Fibroblast of skin of left biceps (primary cell): Measurements from ENCODE around the gene LRR1.
"Not testable (repeated sequence)": the region's sequence is repeated elsewhere in the genome, so short reads cannot be mapped to it uniquely, and the experiment has no call there.

Experiments used
- DNase-seq, 2 experiments: peaks; one replicate each; pipeline ENCODE4 v3.0.0-alpha.2; 2013; ENCODE audit warnings: low read depth in 2 of 2

Gene LRR1, protein sequence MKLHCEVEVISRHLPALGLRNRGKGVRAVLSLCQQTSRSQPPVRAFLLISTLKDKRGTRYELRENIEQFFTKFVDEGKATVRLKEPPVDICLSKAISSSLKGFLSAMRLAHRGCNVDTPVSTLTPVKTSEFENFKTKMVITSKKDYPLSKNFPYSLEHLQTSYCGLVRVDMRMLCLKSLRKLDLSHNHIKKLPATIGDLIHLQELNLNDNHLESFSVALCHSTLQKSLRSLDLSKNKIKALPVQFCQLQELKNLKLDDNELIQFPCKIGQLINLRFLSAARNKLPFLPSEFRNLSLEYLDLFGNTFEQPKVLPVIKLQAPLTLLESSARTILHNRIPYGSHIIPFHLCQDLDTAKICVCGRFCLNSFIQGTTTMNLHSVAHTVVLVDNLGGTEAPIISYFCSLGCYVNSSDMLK

DNA sequence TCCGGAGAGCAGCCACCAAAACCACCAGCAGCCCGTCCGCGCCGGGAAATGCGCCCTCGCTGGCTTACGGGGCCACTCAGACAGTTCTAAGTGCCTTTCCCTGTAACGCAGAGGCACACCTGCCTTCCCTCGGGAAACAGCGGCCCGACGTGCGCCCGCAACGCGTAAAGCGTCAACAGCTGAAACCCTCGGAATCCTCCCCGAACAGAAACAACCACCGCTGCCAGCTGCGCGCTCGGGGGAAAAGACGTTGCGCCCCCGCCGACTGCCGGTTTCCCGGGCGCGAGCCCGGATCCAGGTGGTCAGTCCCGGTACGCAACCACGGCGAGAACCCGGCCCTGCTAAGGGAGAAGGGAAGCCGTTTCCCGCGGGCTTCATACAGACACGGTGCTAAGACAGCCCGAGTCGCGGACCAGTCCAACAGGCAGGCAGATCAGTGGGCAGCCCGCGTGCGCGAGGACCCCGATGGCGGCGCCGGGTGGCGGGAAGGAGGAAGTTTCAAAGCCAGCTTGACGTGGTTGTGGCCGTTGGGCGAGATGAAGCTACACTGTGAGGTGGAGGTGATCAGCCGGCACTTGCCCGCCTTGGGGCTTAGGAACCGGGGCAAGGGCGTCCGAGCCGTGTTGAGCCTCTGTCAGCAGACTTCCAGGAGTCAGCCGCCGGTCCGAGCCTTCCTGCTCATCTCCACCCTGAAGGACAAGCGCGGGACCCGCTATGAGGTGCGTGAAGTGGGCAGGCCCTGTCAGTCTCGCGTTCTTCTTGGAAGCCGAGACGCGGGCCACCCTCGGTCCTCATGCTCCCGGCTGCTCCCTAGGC lies at the start of gene LRR1:
LRR1 (plus strand) TSS at position 456 of the 816 bp plus-strand sequence; CDS start at position 537, 81 bp downstream.
- peak; percentile 44 to 47 for DNase-seq

DNA sequence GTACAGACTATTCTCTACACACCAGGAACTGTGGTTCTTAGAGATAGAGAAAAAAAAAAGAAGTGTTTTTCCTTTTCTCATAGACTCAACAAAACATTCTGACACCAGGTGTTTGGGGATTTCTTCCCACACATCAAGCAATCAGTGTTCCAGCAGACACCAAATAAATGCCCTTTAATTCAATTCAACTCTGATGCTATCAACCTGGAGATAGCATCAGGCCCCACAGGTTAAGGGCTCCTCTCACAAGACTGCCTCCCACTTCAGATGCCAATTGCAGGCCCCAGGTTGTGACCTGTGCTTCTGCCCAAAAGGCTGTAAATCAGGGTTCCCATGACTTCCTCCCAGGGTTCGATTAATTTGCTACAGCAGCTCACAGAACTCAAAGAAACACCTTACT lies 49.3 kb upstream of the LRR1 start:
- no peak for DNase-seq

DNA sequence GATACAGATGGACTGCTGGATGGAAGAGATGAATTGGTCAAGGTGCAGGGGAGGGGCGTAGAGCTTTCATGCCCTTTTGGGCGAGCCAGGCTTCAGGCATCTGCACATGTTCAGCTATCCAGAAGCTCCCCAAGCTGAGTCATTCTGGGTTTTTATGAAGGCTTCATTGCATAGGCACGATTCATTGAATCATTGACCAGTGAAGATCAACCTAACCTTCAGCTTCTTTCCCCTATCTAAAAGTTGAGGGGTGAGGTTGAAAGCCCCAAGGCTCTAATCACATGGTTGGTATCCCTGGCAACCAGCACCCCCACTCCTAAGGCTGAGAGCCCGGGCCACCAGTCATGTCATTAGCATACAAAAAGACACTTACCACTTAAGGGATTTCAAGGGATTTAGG lies 48.9 kb upstream of the LRR1 start:
- DNase-seq = no peak

DNA sequence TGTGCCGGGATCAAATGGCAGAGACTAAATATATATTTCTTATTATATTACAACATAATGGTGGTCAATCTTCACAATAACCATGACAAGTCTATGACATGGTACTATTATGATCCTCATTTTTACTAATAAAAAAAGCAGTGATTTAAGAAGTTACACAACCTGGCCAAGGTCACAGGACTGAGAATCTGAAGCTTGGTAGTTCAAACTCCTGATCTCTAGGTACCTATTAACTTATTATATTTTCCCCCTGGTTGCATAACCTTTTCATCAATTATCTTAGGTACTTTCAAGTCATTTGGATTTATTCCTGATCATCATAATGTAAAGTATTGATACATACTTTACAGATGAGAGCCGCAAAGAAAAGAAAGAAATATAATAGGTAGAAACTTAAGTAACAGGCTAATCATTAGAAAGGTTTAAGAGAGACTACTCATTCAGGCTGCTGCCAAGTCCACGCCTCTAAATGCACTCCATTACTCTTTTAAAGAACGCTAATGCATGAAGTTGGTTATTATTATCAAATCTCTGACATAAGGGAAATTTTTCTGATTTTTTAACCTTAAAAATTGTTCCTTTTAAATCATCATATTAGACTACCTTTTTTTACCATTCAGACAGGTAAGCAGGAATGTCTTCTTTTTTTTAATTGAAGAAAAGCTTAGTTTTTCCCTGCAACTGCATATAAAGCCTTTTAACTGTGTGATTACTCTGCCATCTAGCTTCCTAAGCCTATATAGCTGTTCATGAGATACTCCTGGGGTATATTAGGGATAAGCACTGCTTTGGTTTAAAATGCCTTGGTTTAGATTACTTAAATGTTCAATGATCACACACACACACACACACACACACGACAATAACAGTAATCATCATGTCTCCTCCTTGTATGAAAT lies 48.2 kb upstream of the LRR1 start:
- DNase-seq = no peak

DNA sequence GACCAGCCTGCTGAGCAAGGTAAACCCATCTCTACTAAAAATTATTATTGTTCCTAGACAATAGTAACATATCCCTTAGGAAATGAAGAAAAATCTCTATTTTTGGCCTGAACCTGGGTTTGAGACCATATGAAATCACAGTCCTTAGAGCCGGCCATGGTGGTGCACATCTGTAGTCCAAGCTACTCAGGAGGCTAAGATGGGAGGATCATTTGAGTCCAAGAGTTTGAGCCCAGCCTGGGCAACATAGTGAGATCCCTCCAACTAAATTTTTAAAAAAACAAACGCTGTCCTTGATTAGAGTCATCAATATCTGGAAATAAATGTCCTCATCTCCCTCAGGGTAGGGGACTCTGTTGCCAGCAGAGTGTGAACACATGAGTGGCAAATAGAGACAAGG lies 47.2 kb upstream of the LRR1 start:
- DNase-seq = no peak

DNA sequence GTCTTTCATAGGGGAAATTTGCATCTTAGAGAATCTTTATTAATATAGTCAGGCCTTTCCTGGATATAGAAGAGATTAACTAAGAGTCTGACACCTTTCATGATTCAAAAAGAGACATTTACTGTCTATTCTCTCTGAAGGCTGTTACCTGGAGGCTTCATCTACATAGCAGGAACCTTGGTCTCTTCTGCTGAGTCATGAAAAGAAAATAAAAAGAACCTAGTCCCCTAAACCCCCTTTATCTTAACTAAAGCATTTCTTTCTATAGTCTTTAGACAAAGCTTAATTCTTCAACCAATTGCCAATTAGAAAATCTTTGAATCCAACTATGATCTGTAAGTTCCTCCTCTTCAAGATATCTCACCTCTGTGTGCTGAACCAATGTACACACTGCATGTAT lies 45.6 kb upstream of the LRR1 start:
- no peak for DNase-seq

DNA sequence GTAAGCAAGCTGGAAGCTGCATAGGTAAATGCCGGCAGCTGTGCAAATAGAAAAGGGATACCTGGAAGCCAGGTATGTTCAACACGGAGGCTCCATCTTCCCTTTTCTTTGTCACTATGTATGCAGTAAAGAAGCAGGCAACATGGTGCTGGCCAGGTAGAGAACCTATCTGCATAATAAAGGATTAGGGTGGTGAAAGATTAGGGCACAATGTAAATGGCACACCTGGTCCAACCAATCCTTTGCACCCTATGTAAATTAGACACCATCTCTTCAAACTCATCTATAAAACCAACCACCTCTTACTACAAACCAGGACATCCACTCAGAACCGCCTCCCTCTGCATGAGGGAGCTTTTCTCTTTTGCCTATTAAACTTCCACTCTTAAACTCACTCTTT lies 44.8 kb upstream of the LRR1 start:
- DNase-seq = no peak

DNA sequence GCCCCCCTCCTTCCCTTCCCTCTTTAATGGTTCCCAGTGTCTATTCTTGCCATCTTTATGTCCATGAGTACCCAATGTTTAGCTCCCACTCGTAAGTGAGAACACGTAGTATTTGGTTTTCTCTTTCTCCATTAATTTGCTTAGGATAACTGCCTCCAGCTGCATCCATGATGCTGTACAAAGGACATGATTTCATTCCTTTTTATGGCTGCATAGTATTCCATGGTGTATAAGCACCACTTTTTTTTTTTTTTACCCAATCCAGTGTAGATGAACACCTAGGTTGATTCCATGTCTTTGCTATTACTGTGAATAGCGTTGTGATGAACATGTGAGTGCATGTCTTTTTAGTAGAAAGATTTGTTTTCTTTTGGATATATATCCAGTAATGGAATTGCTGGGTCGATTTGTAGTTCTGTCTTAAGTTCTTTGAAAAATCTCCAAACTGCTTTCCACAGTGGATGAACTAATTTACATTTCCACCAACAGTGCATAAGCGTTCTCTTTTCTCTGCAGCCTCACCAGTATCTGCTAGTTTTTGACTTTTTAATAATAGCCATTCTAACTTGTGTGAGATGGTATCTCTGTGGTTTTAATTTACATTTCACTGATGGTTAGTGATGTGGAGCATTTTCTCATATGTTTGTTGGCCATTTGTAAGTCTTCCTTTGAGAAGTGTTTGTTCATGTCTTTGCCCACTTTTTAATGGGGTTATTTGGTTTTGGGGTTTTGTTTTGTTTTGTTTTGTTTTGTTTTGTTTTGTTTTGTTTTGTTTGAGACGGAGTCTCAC lies 38.6 kb upstream of the LRR1 start:
- no peak for DNase-seq

DNA sequence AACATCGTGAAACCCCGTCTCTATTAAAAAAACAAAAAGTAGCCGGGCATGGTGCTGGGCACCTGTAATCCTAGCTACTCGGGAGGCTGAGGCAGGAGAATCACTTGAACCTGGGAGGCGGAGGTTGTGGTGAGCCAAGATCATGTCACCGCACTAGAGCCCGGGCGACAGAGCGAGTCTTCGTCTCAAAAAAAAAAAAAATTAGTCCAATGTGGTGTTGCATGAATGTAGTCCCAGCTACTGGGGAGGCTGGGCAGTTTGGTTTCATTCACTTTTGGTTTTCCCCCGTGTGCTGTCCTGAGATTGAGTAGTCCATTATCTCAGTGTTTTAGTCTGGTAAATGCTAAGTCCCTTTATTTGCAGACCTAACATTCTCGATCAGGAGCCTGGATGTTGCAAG lies 32.0 kb upstream of the LRR1 start:
- no peak for DNase-seq

DNA sequence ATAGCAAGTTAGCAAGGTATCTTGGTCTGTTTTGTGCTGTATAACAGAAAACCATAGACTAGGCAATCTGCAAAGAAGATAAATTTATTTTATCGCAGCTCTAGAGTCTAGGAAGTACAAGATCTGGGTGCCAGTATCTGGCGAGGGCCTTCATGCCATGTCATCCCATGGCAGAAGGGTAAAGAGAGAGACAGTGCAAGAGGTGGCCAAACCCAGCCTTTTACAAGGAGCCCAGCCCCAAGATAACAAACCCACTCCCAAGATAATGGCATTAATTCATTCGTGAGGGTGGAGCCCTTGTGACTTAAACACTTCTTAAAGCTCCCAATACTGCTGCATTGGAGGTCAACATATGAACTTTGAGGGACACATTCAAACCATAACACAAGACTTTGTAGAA lies 29.5 kb upstream of the LRR1 start:
- no peak for DNase-seq

DNA sequence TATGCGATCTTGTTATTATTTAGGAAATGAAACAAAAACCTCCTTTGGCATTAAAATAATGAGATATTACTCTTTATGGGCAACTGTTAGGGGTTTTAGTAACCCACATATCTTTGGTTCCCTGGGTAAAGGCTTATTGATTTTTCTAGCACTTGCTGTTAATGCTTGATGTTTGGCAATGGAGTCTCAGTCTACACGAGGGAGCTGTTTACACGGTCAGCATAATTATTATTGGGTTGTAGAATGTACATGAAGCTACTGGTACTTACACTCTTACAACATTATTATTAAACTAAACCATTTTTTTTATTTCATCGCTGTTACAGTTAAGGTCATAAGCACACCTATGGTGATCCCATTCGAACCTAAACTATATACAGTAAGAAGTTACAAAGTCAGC lies 24.7 kb upstream of the LRR1 start:
- DNase-seq = no peak

DNA sequence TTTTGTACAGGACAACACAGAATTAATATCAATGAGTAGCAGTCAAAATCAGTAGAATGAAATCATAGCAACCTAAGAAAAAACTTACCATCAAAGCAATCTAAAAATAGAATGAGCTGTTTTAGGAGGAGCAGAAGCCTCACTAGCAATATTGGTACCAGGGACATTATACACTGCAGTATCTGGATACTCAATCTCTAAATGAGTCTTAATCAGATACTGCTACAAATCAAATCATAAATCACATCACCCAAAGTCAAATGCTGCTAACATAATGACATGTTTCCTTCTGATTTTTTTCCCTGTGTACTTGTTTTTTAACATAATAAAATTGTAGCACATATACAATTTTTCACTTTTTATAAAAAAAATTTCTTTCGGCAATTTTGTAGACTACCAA lies 20.6 kb upstream of the LRR1 start:
- DNase-seq = no peak

DNA sequence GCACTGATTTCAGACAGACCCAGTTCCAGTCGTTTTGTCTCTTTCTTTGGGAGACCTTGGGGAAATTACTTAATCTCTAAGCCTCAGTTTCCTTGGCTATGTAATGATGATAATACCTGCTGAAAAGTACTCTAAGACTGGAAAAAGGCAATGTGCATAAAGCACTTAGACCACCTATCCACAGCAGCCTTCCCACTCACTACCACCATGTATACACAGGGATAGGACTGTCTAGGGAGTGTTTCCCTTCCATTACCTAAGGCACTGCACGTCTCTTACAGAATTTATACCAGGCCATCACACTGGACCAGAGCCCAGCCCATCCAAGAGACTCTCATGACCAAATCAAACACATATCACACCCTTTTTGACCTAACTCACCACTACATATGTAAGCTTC lies 18.9 kb upstream of the LRR1 start:
- no peak for DNase-seq

DNA sequence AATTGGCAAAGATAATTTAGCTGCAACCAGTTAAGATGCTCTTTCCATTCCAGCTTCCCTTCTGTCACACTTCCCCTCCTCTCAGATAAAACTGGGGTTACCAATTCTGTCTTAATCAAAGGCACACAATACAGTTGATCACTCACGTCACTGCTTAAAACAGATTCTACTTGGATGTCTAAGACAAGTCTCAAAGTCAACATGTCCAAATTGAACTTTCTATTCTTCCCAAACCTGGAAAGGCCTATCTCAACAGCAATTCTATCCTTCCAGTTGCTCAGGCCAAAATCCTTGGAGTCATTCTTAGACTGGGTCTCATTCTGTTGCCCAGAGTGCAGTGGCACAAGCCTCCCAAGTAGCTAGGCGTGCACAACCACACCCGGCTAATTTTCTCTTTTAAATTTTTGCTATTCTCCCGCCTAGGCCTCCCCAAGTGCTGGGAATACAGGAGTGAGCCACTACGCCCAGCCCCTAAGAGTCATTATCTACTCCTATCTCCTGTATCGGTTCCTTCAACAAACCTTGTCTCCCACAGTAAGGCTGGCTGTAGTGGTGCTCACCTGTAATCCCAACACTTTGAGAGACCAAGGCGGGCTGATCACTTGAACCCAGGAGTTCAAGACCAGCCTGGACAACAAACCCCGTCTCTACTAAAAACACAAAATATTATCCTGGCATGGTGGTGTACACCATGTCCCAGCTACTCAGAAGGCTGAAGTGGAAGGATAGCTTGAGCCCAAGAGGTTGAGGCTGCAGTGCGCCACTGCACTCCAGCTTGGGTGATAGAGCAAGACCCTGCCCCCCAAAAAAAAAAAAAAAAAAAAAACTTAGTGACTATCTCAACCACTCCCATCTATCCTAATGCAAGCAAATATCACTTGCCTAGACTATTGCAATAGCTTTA lies 17.3 kb upstream of the LRR1 start:
- no peak for DNase-seq

DNA sequence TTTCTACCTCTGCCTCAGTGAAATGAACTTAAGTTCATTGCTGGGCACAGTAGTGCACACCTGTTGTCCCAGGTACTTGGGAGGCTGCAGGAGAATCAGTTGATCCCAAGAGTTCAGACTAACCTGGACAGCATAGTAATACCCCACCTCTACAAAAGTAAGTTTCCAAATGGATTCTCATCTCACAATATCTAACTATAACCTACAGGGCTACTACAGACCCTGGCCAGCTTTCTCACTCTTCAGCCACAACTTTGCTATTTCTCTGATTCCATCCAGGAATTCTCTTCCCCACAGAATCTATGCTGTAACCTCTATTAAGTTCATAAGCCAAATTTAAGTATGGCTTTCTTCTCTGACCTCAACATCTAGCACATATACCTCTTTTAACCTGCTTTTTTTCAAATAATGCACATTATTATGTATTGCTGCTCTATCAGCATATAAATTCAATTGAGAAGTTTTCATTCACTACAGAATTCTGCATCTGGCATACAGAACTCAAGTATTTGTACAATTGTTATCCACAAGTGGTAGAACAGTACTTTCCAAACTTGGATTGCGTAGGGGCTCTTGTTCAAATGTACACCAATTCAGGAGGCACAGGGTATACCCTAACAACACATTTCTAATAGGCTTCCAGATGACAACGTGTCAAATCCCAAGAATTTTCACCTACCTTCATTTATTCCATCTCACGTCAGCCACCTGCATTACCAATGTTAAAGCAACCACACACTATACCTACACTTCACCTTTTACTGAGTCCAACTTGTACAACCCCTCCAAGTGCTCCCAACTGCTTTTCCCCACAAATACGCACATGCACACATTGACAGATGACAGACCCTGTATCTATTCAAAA lies 16.4 kb upstream of the LRR1 start:
- no peak for DNase-seq

DNA sequence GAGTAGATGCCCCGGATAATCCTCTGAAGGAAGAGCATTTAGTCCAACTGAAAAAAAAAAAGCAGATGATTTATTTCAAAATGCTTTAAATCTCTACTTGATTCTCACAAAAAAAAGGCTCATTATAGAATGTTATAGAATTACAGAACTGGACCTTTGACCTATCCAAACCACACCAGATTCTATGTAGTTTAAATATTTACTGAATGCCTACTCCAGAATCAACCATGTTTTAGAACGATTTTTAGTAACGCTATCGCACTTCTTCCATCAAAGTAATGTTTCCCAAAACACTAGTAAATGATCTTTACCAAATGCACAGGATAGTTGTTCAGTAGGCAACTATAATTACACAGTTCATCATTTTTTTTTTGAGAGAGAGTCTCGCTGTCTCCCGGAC lies 15.1 kb upstream of the LRR1 start:
- DNase-seq = no peak

DNA sequence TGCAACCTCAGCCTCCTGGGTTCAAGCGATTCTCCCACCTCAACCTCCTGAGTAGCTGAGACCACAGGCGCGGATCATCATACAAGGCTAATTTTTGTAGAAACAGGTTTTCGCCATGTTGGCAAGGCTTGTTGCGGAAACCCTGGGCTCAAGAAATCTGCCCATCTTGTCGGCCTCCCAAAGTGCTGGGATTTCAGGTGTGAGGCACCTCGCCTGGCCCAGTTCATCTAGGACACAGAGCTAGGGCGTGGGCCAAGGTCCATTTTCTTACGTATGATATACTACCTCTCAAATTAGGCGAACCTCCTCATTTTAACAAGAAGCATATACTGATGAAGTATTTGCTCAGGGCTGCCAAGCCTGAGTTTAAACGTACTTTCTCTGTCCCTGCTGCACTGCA lies 14.7 kb upstream of the LRR1 start:
- no peak for DNase-seq

DNA sequence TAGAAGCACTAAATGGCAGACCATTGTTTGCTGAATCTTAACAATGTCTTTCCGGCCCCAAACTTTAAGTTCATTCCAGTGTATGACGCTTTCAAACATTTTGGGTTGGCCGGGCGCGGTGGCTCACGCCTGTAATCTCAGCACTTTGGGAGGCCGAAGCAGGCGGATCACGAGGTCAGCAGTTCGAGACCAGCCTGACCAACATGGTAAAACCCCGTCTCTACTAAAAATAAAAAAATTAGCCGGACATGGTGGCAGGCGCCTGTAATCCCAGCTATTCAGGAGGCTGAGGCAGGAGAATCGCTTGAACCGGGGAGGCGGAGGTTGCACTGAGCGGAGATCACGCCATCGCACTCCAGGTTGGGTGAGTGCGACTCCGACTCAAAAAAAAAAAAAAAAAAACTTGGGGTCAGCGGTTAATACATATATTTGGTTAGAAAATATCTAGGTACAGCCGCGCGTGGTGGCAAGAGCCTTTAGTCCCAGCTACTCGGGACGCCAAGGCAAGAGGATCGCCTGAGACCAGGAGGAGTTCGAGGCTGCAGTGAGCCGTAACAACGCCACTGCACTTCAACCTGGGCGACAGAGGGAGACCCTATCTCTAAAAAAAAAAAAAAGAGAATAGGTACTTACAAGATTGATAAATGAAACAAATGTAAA lies 13.6 kb upstream of the LRR1 start:
- not testable (repeated sequence) for DNase-seq
